AG10803 (cell line): ENCODE data around the gene LIMD2.
A peak's percentile ranks its signal among the peaks of the same experiment; 100 is the strongest.

Experiments
- DNase-seq: peaks from one replicate; pipeline ENCODE4 v3.0.0; 2010; ENCODE audit warnings: low read depth
- H3K4me3 ChIP-seq: 2 replicates; pipeline ENCODE4 v1.5.1; 2011; ENCODE audit warnings: mild to moderate bottlenecking, low read length, control low read depth
- TF ChIP-seq, protein P1 (sequence below): conservative IDR thresholded peaks from 2 replicates; pipeline ENCODE4 v1.5.1; 2011; ENCODE audit warnings: mild to moderate bottlenecking, low read length, control low read depth, inconsistent platforms

The LIMD2 gene

DNA sequence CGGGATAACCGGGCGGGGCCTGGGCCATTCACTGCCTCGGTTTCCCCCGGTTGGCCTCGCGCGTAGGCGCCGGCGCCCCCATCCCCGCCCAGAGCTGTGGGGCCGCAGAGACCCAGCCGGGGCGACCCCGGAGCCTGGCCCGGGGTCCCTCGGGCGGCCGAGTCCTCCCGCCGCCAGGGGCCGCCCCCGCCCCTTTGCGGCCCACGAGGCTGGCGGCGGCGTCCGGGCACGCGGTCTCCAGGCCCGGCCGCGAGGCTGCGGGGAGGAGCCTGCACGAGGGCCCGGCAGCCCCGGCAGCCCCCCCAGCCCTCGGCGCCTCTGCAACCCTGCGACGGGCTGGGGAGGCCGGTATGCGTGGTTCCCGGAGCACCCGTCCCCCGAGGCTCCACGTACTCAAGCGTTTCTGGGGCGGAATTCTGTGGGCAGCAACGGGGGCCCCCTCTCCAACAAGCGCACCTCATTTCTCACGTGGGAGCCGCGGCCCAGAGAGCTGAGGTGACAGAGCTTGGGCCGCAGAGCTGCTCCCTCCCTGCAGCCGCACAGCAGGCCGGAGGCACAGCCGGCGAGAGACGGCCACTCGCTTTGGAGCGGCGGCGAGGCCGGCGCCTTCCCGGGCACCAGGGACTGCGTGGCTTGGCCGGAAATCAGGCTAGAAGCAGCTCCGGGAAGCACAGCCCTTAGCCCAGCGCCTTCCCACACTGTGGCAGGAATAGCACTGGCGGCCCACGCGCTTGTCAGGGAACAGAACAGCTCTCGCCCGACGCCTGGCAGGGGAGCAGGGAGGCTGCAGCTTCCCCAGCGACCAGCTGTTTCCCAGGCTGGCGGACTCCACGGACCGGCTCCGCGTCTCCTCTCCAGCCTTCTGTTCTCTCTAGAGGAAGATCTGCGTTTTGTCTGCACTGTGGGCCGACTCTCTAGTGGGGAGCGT is 867 bp upstream of the LIMD2 start:
- DNase-seq: peak; percentile 54

DNA sequence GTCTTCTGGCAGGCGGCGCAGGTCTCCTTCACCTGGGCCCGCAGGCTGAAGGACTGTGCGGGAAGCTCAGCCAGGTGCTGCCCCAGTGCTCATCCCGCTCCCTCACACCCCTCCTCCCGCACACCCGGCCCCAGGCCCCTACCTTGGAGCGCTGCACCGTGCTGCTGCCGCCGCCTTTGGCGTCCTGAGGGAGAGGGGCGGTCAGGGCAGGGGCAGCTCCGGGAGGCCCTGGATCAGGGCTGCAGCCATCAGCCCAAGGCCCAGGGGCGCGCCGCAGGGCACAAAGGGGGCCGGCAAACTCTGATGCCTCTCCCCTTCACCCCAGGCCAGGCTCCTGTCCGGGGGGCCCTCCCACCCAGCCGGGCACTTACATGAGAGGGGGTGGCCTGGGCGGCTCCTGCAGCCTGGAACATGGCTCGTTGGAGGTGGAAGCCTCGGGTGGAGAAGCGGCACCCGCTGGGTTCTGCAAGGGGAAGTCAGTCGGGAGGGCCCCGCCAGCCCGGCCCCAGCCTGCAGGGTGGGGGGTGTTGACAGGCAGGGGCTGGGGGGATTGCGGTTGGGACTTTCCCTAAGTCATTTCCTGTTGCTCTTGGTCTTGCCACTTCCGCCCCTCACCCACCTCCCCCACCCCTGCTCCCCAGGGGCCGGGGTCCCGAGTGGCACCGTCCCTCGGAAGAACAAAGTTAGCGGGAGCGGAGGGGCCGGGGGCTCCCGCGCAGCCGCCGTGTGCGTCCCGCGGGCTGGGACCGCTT is 863 bp downstream of the LIMD2 start:
- H3K4me3 ChIP-seq: peak overlapping the region; percentile 52
- TF ChIP-seq, protein P1, sequence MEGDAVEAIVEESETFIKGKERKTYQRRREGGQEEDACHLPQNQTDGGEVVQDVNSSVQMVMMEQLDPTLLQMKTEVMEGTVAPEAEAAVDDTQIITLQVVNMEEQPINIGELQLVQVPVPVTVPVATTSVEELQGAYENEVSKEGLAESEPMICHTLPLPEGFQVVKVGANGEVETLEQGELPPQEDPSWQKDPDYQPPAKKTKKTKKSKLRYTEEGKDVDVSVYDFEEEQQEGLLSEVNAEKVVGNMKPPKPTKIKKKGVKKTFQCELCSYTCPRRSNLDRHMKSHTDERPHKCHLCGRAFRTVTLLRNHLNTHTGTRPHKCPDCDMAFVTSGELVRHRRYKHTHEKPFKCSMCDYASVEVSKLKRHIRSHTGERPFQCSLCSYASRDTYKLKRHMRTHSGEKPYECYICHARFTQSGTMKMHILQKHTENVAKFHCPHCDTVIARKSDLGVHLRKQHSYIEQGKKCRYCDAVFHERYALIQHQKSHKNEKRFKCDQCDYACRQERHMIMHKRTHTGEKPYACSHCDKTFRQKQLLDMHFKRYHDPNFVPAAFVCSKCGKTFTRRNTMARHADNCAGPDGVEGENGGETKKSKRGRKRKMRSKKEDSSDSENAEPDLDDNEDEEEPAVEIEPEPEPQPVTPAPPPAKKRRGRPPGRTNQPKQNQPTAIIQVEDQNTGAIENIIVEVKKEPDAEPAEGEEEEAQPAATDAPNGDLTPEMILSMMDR: no peak
- peak; percentile 16 for DNase-seq

More for the DNA sequence above, 867 bp upstream of the LIMD2 start:
- H3K4me3 ChIP-seq: peak overlapping the region; percentile 46
- TF ChIP-seq, protein P1: no peak

DNA sequence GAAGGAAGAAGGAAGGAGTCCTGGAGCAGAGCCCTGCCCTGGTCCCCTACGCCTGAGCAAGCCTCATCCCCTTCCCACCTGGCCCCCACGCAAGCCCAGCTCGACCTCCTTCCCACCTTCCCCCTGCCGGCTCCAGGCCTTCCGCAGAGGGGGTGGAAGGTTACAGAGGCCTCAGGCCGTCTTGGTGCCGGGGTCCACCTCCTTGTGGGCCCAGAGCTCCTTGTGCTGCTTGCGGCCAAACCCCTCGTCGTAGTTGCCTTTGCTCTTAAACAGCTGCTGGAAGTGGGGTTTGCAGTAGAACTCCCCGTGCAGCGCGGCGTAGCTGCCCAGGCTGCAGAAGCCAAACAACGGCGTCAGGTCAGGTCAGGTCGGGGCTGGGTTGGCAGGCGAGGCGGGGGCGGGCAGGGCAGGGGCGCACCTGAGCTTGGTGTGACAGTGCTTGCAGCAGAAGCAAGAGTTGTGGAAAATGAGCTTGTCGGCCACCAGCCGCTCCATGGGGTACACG is 1.5 kb downstream of the LIMD2 start:
- no peak for DNase-seq
- TF ChIP-seq, protein P1: no peak
- H3K4me3 ChIP-seq: peak overlapping the region; percentile 52; the same call in 1 of the 2 replicates

DNA sequence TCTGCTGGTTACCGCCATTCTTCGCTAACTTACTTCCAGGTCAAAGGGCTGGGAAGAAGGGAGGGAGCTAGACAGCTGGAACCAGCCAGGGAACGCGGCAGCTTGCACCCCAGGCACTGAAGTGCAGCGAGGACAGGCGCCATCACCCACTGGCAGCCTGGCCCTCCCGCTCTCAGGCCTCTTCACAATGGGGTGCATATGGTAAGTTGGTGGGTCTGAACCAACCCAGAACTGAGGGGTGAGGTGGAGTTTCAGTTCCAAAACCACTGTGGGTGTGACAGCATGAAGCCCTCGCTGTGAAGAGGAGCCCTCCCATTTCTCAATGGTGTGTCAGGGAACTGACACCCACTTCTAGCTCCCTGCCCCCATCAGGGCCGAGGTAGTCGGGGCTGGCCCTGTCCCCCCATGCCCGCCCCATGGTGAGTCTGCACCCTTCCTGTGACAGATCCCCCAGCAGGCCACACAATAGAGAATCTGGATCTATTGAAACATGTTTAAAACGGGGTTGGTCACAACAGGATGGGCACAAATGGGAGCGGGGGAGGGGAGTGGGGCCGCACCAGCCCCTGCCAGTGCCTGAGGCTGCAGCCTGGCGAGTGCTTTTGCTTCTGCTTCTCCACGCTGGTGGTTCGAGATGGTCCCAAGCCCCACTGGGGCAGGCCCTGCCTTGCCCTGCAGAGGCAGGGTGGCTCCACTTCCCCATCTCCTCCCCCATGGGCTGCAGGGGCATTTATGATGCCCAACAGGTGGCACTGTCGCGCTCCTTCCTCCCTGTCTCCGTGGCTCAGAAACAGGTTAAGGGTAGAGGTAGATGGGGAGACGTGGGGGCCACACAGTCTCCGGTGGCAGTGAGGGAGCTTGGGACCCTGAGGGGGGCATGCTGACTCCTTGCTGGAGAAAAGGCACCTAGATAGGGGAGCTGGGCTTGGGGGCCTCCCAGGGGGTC is 2.3 kb downstream of the LIMD2 start:
- TF ChIP-seq, protein P1: peak; percentile 50
- no peak overlapping the region for H3K4me3 ChIP-seq
- DNase-seq: peak; percentile 28

DNA sequence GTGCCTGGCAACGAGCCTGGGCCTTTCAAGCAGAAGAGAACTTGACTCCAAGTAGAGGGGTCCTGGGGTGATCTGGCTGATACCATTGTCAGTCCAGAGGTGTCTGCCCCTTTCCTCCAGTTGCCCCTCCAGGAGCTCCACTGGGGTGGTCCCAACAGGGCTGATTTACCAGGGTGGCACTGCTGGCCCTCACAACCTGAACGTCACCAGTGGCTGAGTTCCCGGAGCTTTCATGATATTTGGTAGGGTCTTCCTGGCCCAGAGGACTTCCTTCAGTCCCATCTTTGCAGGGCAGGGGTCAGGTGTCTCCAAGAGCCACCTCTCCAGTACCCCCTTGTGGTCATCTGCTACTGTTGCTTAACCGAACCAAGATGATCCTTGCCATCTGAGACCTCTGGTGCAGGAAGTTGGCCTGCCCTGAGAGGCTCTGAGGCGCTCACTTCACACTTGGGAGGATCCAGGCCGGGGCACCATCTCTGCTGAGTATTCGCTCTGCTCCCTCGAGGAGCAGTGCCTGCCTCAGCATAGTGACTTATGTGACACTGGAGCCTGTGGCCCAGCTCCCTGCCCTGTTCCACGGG is 3.5 kb downstream of the LIMD2 start:
- H3K4me3 ChIP-seq: no peak overlapping the region
- peak; percentile 38 for DNase-seq

More for the DNA sequence above, 3.5 kb downstream of the LIMD2 start:
- TF ChIP-seq, protein P1: peak; percentile 42
